Temporal lobe (tissue), 1 donor: ENCODE results near the gene MPND. TPM values are rescaled to one million over a fixed set of nuclear protein-coding genes. Genes with fewer than 3 reads are reported as not detected.

Experiments
- total RNA-seq: library from RNA; depleted of rRNA; stranded (reverse); fragments of >200 nt; gene quantifications from one replicate; pipeline ENCODE4 v1.2.3, GENCODE V29; 2014

MPND gene
- total RNA-seq, 1 donor from 2014 or later = 7.6 TPM

Other genes starting within 250 kb of the MPND start
- gene MAP2K2, start 219.4 kb upstream of the MPND start, total RNA-seq = 64.4 TPM
- gene CREB3L3, start 189.9 kb upstream of the MPND start, total RNA-seq = not detected
- 11.1 TPM for gene SIRT6, start 161.0 kb upstream of the MPND start, total RNA-seq
- gene ANKRD24, start 160.9 kb upstream of the MPND start, total RNA-seq = 8.9 TPM
- gene EBI3, start 114.0 kb upstream of the MPND start, total RNA-seq = 0.25 TPM
- 10.3 TPM for gene YJU2, start 96.5 kb upstream of the MPND start, total RNA-seq
- gene SHD, start 64.3 kb upstream of the MPND start, total RNA-seq = 2.2 TPM
- not detected for gene TMIGD2, start 41.2 kb upstream of the MPND start, total RNA-seq
- 24.6 TPM for gene FSD1, start 39.0 kb upstream of the MPND start, total RNA-seq
- gene STAP2, start 4.7 kb upstream of the MPND start, total RNA-seq = 0.98 TPM
- gene SH3GL1, start 57.0 kb downstream of the MPND start, total RNA-seq = 25.8 TPM
- gene CHAF1A, start 59.1 kb downstream of the MPND start, total RNA-seq = 5.4 TPM
- 48.2 TPM for gene UBXN6, start 114.2 kb downstream of the MPND start, total RNA-seq
- gene HDGFL2, start 128.7 kb downstream of the MPND start, total RNA-seq = 29.3 TPM
- 0.49 TPM for gene PLIN4, start 174.9 kb downstream of the MPND start, total RNA-seq
- 1.2 TPM for gene PLIN5, start 191.7 kb downstream of the MPND start, total RNA-seq
- gene LRG1, start 196.5 kb downstream of the MPND start, total RNA-seq = 0.25 TPM
- gene SEMA6B, start 216.1 kb downstream of the MPND start, total RNA-seq = 32.0 TPM